Panc1 (cell line): ENCODE results near the gene CSTPP1.

Experiments
- POLR2AphosphoS5 ChIP-seq: IDR thresholded peaks from 2 replicates; pipeline ENCODE4 v1.6.1; 2012; ENCODE audit warnings: mild to moderate bottlenecking, low read depth, low read length, moderate library complexity
- TF ChIP-seq, protein P1 (sequence below): fragments of 450-650 bp; IDR thresholded peaks from 2 replicates; pipeline ENCODE4 v1.5.1; 2017; ENCODE audit warnings: mild to moderate bottlenecking

DNA sequence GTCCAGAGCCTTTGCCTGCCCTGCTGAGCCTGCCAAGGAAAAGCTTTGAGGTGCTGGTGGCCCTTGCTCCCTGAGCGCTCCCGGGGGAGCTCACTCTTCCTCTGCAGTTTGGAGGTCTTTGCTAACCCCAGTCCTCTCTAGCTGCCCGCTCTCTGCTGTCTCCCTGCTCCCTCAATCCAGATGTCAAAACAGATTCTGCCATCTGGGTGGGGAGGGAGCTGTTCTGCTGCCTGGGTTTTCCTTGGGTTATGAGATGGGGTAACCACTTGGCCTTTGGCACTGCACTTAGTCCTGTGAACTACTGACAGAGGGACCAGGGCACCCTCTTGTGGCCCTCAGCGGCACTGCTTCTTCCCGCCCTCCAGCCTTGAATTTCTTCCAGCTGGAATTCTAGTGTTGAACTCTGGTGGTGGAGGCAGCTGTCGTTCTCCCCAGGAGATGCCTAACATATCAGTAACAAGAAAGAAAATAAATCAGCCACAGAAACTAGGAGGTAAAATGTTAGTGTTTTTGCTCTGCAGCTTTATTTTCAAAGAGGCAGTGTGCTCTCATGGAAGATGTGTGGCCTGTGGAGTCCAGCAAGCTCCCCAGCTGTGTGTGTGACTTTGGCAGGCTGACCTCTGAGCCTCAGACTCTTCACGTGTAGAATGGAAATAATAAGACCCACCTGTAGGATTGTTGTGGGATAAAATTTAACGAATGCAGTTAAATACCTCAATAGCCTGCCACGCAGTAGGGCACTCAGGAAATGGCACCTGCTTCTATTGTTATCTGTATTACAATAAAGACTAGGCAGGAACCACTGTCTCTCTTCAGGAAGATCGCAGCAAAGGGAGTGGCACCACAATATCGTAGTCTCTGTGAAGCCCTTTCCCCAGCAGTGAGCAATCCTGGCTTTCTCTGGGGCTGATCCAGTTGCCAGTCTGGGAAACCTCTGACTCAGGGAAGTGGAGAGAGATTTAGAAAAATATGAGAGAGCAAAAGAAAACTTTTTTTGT, 216.7 kb downstream of the CSTPP1 start:
- TF ChIP-seq POLR2AphosphoS5, result no peak
- TF ChIP-seq, protein P1, sequence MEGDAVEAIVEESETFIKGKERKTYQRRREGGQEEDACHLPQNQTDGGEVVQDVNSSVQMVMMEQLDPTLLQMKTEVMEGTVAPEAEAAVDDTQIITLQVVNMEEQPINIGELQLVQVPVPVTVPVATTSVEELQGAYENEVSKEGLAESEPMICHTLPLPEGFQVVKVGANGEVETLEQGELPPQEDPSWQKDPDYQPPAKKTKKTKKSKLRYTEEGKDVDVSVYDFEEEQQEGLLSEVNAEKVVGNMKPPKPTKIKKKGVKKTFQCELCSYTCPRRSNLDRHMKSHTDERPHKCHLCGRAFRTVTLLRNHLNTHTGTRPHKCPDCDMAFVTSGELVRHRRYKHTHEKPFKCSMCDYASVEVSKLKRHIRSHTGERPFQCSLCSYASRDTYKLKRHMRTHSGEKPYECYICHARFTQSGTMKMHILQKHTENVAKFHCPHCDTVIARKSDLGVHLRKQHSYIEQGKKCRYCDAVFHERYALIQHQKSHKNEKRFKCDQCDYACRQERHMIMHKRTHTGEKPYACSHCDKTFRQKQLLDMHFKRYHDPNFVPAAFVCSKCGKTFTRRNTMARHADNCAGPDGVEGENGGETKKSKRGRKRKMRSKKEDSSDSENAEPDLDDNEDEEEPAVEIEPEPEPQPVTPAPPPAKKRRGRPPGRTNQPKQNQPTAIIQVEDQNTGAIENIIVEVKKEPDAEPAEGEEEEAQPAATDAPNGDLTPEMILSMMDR, result peak; percentile 97
